NCI-H226 (cell line): ENCODE measurements around the gene SH3BP5.

Experiments
- DNase-seq: peaks from one replicate; pipeline ENCODE4 v3.0.0-alpha.2; 2015

The SH3BP5 gene

DNA sequence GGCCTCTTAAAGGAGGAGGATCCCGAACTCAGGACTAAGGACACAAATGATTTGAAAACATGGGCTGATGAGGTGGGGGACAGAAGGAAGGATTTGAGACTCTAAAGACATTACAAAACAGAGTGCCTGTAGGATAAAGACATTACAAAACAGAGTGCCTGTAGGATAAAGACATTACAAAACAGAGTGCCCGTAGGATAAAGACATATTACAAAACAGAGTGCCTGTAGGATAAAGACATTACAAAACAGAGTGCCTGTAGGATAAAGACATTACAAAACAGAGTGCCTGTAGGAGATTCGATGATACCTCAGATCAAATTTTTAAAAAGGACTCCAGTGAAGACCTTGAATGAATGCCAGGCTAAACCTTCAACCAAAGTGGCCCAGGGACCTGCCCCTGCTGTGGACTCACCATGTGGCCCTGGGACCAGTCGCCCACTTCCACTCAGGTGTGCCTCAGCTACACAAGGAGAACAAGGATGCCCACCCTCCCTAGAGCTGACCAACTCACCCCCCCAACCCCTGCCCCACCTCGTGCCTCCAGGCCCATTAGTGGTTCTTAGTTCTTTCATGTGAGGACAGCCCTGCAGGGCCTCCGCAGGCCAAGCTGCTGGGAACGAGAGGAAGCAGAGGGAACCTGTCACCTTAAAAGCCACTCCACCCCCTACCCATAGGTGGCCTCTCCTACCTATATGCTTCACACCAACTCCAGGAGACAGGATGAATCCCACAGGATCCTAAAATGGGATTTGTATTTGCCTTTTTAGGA is 59.8 kb downstream of the SH3BP5 start:
- no peak for DNase-seq

DNA sequence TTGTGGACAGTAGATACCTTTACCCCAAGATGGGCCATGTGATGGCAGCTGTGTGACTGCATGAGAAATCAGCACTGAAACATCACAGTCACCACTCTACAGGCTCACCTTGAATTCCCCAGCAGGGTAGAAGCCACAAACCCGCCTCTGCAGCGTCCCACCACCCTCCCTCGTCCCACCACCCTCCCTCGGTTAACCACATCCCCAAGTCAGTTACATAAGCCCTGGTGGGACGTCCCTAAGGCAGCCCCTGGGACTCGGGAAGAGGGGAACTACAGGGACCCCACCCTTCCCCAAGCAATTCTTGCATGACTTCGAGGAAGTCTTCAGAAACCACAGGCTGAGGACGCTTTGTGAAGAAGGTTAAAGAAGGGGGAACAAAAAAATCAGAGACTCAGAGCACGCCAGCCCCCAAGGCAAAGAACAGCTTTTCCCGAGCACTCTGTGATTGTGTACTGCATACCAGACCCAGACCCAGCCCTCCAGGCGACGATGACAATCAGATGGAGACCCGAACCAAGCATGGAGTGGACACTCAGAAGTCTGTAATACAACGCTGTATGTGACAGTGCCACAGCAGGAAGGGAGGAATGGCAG is 60.5 kb downstream of the SH3BP5 start:
- DNase-seq, result no peak

DNA sequence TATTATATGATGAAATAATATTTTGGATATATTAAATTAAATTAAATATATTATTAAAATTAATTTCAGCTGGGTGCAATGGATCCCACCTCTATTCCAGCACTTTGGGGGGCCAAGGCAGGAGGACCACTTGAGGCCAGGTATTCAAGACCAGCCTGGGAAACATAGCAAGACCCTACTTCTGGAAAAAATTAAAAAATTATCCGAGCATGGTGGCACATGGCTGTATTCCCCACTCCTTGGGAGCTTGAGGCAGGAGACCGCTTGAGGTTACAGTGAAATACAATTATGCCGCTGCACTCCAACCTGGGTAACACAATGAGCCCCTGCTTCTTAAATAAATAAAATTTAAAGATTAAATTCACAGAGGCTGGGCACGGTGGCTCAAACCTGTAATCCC is 61.4 kb downstream of the SH3BP5 start:
- DNase-seq, result no peak

DNA sequence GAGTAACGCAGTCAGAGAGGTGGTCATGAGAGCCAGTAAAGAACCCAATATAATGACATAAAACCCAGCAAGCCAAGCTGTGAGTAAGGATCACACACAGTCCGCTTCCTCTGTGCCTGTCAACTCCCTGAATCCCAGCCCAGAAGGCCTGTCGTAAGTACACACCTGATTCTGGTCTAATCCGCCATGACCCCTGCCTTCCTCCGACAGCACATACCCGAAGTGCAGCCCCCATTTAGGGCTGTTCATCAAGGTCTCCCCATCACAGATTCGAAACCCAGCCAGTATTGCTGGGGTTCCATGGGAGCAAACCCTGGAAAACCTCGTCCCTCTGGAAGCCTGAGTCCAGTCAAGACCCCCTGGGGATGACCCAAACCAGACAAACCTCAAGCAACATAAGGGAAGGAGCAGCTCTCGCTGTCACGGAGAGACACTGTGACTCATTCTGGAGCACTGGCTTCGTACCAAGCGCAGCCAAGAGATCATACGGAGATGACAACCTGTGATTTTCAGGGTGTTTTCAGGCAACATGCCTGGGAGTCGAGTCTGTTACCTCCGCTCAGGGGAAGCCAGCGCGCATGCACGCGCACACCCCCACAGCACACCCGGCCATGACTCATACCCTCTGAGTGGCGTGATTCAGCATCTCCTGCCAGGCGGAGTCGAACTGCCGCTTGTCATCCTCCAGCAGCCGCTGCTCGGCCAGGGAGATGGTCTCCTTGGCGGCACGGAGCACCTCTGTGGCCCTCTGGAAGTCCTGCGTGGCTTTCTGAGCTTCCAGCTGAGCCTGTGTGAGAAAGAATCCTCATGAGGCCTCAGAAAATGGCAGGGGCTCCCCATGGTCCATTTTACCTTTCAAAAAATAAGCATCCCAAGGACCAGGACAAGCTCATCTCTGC is 63.0 kb downstream of the SH3BP5 start:
- peak; percentile 96 for DNase-seq

DNA sequence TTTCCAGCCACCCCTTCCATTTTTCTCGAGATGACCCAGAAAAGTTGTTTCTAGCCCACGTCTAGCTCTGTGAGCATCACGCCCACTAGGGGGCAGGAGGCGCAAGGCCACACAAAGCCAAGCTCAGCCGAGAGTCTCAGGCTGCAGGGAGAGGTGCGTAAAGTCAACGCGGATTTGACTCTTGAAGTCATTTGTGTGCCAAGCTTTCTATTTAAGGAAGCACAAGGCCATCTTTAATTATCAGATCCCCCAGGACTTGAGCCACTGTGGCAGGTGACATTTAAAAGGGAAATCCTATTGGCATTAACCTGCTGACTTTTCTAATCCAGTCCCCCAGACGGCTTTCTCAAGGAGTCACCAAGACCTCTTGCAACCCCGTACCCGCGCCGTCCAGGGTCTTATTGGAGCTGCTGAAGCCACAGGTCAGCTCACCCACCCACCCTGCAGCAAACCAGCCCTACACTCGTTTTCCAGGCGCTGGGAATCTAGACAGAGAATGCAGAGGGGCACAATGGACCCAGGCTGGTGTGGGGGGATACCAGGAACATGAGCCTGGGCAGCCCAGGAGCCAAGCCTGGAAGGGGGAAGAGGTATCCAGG is 64.3 kb downstream of the SH3BP5 start:
- peak; percentile 53 for DNase-seq

DNA sequence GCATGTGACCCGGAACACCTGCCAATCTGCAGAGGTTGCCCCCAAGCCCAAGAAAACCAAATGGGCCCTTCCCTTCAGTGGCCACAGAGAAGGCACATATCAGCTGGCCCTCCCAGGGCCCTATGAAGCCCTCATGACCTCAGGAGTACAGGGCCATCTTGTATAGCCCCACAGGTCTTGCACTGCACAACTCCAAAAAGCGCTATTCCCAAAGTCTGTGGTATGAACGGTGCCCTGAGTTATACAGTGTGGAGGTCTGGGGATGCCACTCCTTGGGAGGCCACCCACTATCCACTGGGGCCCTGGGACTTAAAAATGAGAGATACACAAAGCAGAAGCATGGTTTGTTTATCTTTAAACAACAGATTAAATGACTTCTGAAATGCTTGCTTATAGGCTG is 64.9 kb downstream of the SH3BP5 start:
- no peak for DNase-seq

DNA sequence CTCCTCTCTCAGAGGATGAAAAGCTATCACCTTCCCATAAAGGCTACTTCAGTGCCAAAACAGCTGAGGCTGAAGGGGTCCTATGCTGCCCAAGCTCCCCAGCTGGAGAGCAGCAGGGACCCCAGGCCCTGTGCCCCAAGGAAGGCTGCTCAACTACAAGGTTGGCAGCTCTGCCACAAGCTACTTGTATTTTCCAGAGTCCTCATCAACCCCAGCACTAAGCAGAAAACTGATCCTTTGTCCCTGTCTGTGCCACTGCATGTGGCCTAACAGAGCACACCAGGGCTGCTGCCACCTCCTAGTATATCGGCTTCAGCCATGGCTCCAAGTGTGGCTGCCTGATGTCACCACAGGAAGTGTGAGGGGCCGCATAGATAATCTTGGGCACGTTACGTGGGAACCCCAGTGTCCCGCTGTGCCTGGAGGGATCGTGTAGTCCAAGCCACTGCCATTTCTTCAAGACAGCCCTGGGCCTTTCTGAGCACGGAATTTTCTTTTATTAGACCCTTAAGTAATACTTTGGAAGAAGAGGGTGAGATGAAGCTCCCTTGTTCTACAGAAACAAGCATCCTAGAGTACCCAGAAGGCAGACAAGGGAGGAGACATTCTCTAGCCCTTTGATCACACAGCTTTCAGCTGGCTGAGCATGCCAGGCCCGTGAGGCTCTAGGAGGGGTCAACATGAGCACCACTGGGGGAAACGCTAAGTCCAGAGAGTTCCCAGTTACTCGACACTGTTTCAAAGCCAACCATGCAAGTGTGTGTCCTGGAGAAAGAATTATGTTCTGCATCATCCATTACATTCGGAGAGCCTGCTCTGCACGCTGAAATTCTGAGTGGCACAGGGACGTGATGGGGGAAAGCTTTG is 65.6 kb downstream of the SH3BP5 start:
- no peak for DNase-seq

DNA sequence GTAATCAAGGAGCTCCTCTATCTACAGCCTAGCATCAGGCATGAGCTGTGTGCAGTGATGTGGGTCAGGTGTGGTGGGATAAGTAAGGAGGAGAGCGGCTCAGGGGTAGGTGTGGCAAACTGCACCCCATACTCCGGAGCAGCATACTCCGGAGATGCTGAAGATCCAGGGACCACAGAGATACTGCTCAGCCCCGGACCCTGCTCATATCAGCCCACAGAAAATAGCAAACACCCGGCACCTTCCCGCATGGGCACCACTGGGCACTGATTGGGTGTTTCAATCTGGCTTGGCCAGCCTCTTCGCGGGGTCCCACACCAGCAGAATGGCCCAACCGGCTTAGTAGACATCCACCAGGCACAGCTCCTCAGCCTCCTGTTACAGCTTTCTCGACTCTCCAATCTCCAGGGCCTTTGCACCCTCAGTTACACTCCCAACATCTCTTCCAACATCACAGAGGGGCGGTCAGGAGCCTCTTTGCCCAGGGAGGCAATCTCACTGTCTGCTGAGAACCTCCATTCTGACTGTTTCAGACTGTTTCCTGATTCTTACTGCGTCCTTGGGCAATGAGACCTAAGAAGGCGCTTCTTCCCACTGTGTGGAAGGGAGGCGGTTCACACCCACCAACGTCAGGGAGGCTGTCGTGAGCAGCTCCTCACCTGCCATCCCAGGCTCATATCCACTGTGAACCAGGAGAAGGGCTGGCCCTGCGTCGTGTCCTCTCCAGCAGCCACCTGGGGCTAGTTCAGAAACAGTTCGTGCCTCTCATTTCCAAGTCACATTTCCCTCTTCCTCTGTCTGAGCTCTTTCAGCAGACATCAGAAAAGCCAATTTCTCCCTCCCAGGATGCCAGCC is 66.5 kb downstream of the SH3BP5 start:
- DNase-seq, result no peak

DNA sequence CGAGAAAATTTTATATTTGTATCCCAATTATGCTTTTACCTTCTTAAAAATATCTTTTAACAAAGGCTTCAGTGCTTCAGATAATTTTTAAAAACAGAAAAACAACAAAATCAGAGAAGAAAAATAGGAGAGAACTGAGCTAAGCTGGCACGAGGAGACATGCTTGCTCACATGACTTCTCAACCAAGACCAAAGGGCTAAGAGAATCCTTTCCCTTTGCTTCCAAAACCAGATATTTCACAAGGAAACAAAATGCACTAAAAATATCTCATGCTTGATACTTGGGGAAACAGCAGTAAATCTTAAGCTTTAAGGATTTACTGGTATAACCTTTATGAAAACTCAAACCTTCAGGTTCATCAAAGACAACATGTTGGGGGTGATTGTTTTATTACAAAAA is 67.9 kb downstream of the SH3BP5 start:
- no peak for DNase-seq

DNA sequence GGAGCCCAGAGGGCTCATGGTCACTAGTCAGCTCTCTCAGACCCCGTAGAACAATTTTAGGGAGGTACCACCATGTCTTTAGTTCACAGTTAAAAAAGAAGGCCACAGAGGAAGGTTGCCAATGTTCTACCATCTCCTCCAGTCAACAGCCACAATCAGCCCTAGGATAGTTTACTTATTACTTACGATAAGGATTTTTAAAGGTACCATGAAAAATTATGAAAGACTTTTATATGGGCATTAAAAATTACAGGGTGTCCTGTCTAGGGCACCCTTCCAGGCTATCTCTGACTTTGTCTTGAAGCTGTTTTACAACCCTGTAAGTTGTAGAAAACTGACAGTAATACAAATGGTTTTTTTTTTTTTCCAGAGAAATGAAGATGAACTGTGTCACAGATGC is 68.5 kb downstream of the SH3BP5 start:
- no peak for DNase-seq

DNA sequence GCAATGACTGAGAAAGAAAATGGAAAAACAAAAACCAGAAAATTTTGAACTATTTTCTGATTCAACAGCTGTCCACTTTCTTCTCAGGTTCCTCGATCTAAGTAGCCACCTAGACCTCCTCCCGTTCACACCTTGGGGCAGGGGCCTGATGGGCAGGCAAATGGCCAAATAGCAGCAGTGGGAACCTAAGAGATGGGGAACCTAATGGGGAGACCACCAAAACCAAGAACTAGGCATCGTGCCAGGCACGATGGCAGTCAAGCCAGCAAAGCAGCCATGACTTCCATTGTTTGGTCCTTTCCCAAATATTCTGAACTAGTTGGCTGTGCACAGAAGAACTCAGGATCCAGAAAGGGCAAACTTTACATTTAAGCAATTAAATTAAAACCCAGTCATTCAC is 69.3 kb downstream of the SH3BP5 start:
- DNase-seq, result no peak

DNA sequence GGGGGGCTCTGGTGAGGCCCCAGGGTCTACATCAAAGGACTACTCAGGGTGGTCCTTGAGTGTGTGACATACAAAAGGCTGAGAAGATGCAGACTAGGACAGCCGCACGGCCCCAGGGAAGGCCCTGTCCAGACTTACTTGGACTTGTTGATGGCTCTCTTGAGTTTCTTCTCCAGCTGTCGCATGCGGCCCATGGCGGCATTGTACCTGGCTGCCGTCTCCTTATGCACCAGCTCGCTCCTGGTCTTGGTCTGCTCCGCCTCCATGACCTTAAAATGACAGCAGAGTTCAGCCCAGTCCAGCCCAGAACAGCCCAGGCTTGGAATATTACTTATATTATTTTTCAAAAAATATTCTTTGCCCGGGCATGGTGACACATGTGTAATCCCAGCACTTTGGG is 70.4 kb downstream of the SH3BP5 start:
- DNase-seq, result no peak

DNA sequence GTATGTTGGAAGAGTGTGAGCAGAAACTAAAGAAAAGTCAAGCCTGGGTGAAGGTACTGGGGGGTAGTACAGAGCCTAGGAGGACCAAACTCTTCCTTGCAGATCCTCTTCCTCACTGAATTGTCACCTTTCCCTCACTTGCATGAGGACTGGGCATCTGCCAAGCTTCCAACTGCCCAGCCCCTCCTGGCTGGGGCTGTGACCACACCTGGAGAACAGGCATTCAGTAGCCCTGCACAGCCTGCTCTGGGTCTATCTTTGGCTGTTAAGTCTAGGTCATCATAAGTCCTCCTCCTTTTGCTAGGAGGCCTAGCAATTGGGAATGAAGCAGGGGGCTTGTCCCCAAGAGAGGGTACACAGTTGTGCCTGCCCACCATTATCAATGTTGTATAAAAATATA is 71.1 kb downstream of the SH3BP5 start:
- DNase-seq, result no peak

DNA sequence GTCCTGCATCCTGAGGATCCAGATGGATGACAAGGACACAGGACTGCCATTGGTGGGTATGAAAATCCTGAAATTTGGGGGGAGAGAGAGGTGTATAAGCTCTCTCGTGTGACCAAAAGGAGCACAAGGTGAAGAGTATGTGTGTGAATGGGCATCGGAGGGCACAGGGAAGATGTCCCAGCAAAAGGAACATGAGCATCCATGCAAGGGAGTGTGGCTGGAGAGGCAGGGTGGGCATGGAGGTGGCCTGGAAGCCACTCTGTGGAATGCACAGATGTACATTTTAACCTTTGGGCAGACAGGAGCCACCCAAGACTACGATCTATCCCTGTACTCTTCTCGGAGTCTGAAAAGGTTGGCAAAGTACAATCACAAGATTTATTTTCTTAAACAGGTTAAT is 71.9 kb downstream of the SH3BP5 start:
- DNase-seq, result no peak

DNA sequence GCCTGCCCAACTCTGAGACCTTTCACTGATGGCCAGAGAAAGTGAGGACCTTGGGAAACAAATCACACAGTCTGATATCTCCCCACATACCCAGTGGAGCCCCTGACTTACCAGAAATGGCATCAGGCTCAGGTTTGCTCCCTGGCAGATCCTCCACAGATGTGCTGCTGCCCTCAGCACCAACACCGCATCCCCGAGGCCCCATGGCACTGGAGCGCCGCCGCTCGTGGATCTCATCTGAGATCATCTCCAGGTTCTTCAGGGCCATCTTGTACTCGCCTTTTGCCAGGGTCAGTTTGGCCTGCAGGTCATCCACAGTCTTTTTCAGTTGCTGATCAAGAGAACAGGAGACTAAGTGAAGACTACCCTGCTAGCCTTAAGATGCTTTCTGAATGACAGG is 73.7 kb downstream of the SH3BP5 start:
- no peak for DNase-seq

DNA sequence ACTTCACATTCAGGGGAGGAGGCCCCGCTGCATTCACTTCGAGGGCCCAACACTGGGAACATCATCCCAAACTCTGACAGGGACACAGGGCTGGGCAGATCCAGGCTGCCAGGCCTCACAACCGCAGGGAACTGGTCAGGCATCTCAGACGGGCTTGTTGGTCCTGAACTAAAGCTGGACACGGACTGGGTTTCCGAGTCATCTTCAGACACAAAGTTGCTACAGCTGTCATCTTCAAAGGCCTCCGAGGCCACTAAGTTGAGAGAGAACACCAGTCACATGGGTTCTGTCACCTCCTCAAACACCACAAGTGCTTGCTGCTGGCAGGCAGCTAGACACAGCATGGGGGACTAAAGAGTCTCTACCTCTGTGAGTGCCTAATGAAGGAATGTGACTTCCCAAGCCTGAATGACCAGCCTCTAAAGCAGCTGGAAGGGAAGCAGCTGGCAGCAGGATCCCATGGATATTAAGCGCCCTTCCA is 75.5 kb downstream of the SH3BP5 start:
- no peak for DNase-seq

DNA sequence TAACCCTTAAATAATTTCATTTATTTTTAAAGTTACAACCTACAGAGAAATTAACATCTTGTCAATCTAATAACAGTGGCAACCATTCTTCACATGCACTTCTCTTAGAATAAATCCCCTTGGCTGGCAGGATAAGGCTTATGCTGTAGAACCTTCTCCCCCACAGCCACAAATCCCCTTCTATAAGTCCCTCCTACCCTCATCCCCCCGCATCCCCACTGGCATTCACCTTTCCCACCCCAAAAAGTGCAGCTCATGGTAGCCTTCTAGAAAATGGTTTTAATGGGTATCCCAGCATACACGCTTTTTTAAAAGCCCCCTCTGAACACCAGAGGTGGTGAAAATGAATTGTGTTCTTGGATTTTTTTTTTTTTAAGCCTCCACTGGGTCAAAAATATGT is 77.2 kb downstream of the SH3BP5 start:
- DNase-seq, result no peak

DNA sequence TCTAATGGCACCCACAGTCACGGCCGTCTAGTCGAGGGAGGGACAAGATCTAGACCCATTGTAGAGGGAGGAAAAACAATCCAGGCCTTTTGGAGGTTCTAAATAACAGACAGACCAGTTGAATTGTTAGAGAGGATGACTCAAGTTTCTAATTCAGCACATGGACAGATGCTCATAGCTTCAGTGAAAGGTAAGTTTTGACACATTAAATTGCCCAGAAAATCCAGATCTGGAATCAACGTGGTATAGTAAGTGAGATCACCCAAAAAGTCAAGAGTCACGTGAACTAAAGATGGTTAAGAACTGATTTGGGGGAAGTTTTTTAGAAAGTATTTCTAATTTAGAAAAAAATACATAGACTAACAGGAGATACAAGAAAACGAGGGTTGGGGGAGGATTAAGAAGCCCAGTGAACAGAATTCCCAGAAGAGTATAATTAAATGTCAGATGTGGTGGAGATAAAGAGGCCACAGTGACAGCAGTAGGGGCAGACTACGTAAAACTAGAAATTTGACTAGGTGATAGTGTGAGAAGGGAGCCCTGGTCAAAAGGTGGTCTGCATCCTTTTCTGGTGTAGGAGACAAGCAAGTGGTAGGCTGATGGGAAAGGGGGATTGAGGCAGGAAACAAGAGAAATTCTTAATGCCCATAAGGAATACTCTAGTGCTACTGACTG is 79.2 kb downstream of the SH3BP5 start:
- no peak for DNase-seq

DNA sequence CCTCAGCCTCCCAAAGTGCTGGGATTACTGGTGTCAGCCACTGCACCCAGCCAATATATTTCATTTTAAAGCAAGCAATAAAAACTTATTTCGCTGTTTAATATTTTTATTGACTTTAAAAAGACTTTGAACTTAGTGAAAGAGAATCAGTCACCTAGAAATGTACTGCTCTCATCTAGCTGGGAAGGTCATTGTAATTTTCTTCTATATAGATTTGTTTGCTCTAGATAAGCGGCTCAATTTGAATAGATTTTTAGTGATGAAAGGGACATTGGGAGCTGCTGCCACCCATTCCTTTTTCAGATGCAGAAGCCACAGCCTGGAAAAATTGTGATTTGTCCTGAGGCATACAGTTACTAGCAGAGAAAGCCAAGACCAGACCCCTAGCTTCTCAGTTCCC is 86.2 kb downstream of the SH3BP5 start:
- DNase-seq, result no peak

DNA sequence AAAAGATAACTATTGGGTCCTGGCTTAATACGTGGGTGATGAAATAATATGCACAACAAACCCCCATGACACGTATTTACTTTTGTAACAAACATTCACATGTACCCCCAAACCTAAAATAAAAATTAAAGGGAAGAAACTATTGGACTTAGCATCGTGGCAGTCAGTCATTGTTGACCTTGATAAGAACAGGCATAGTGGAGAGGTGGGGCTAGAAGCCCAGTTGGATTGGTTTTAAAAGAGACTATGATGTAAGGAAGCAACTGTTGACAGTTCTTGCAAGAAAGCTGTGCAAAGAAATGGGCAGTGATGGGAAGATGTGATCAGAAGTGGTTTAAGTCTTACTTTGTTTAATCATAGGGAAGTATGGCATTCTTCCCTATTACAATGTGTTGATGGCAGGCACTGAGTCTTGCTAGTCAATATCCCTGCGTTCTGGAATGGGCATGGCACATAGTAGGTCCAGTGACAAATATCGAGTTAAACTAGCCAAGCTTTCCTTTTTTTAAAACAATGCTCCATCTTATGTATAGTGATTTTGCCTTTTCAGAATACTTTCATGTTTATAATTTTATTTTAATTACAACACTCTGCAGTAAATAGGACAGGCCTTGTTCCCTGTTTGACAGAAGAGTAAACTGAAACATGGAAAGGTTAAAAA is 88.4 kb downstream of the SH3BP5 start:
- DNase-seq, result no peak
